ENCODE measurements around the gene ATRNL1. TPM values are rescaled to one million over a fixed set of nuclear protein-coding genes. Genes with fewer than 3 reads are reported as not detected.

ATRNL1 gene
- polyA plus RNA-seq, 3 donors: not detected

GRCh38 chr10:115790220-115790619, 697.1 kb downstream of the ATRNL1 start:
- H3K27me3 Mint-ChIP-seq (ENCODE audit: low read depth in 3 of 3): no peaks in the 10 kb centered on the region
- H3K9me3 ChIP-seq (replicated peaks in 1 of 2; ENCODE audit: control insufficient read depth in 1 of 2, insufficient read depth in 1 of 2, low read length in 2 of 2): no peaks in the 10 kb centered on the region

GRCh38 chr10:115795964-115796363, 702.8 kb downstream of the ATRNL1 start:
- H3K36me3 Mint-ChIP-seq: no peaks in the 10 kb centered on the region
- 100% methylated on average over 2 of the region's 4 CpGs for WGBS (ENCODE audit: insufficient coverage)
- no peak overlapping the region for H3K9ac ChIP-seq (ENCODE audit: insufficient read depth, low read length, poor library complexity, severe bottlenecking)
- no peak overlapping the region for H2AFZ ChIP-seq (ENCODE audit: insufficient read depth, low read depth, low read length, poor library complexity, severe bottlenecking)
- intact Hi-C loops (cut with micrococcal nuclease): no loop called here
- no peaks in the 10 kb centered on the region for H3K4me1 Mint-ChIP-seq
- TF ChIP-seq CTCF (IDR thresholded peaks at IDR 0.05): no peak
- H3K27ac ChIP-seq (ENCODE audit: low read depth in 1 of 2, low read length in 2 of 2): no peak overlapping the region
- no peak for DNase-seq
- peaks cover 0 to 1% (median 0%) of the 10 kb centered on the region in 7 donors for H3K9me3 Mint-ChIP-seq
- H3K4me3 Mint-ChIP-seq: peak overlapping the region in 1 of 2 donors; percentile 8
- H4K20me1 ChIP-seq (ENCODE audit: insufficient read depth, low read length): no peaks in the 10 kb centered on the region
- H3K36me3 ChIP-seq (replicated peaks in 1 of 2; ENCODE audit: control insufficient read depth in 1 of 2, insufficient read depth in 2 of 2, low read length in 2 of 2): no peaks in the 10 kb centered on the region
- no peak overlapping the region for H3K4me2 ChIP-seq (replicated peaks; ENCODE audit: extremely low read depth, low read length, poor library complexity, severe bottlenecking)
- H3K27me3 Mint-ChIP-seq (ENCODE audit: low read depth in 3 of 3): peaks cover 0 to 7% (median 1%) of the 10 kb centered on the region in 3 donors
- H3K4me1 ChIP-seq (ENCODE audit: control insufficient read depth in 1 of 2, insufficient read depth in 2 of 2, low read length in 2 of 2): no peaks in the 10 kb centered on the region
- no peaks in the 10 kb centered on the region for H3K27me3 ChIP-seq (ENCODE audit: control insufficient read depth in 2 of 2, insufficient read depth in 2 of 2, low read length in 2 of 2)
- no peaks in the 10 kb centered on the region for H3K79me2 ChIP-seq (ENCODE audit: insufficient read depth, low read length)
- H3K4me3 ChIP-seq (replicated peaks in 1 of 3; ENCODE audit: low read depth in 2 of 3, low read length in 3 of 3): no peak overlapping the region
- no peak overlapping the region for H3K27ac Mint-ChIP-seq
- no peaks in the 10 kb centered on the region for H3K9me3 ChIP-seq (replicated peaks in 1 of 2; ENCODE audit: control insufficient read depth in 1 of 2, insufficient read depth in 1 of 2, low read length in 2 of 2)

More at GRCh38 chr10:115790220-115790619, 697.1 kb downstream of the ATRNL1 start:
- Histone ChIP-seq H3K27me3 (ENCODE audit: control insufficient read depth in 2 of 2, insufficient read depth in 2 of 2, low read length in 2 of 2) (no peaks in the 10 kb centered on the region), H3K9ac (ENCODE audit: insufficient read depth, low read length, poor library complexity, severe bottlenecking) (no peak overlapping the region), H3K79me2 (ENCODE audit: insufficient read depth, low read length) (no peaks in the 10 kb centered on the region), H3K27ac (ENCODE audit: low read depth in 1 of 2, low read length in 2 of 2) (no peak overlapping the region), H3K4me3 (replicated peaks in 1 of 3; ENCODE audit: low read depth in 2 of 3, low read length in 3 of 3) (no peak overlapping the region), H4K20me1 (ENCODE audit: insufficient read depth, low read length) (no peaks in the 10 kb centered on the region), H3K4me1 (ENCODE audit: control insufficient read depth in 1 of 2, insufficient read depth in 2 of 2, low read length in 2 of 2) (no peaks in the 10 kb centered on the region), H3K4me2 (replicated peaks; ENCODE audit: extremely low read depth, low read length, poor library complexity, severe bottlenecking) (no peak overlapping the region), H3K36me3 (replicated peaks in 1 of 2; ENCODE audit: control insufficient read depth in 1 of 2, insufficient read depth in 2 of 2, low read length in 2 of 2) (no peaks in the 10 kb centered on the region), H2AFZ (ENCODE audit: insufficient read depth, low read depth, low read length, poor library complexity, severe bottlenecking) (no peak overlapping the region)
- Mint-ChIP-seq H3K27ac (no peak overlapping the region), H3K4me1 (no peaks in the 10 kb centered on the region), H3K4me3 (no peak overlapping the region), H3K9me3 (no peaks in the 10 kb centered on the region), H3K36me3 (no peaks in the 10 kb centered on the region)
- TF ChIP-seq CTCF (IDR thresholded peaks at IDR 0.05): no peak
- no CpG with 5 or more reads among the region's 3 CpGs for WGBS (ENCODE audit: insufficient coverage)
- intact Hi-C loops (cut with micrococcal nuclease): no loop called here
- DNase-seq: no peak

Measured in CD14-positive monocyte (primary cell).